IPS DF 6.9 (cell line): ENCODE results near the gene BMPER.

Experiments
- DNase-seq: peaks from one replicate; pipeline ENCODE4 v3.0.0-alpha.2; 2013; ENCODE audit warnings: low read depth, low spot score
- H3K27ac ChIP-seq: one replicate; pipeline ENCODE4 v1.5.1; 2013; ENCODE audit warnings: low read length, control low read depth
- H3K27me3 ChIP-seq: 2 replicates; pipeline ENCODE4 v1.6.1; 2013; ENCODE audit warnings: mild to moderate bottlenecking, low read length; ENCODE audit not compliant: control insufficient read depth, insufficient read depth
- H3K36me3 ChIP-seq: 2 replicates; pipeline ENCODE4 v1.6.1; 2013; ENCODE audit warnings: low read length; ENCODE audit not compliant: control insufficient read depth, insufficient read depth
- H3K4me1 ChIP-seq: 2 replicates; pipeline ENCODE4 v1.6.1; 2013; ENCODE audit warnings: low read length; ENCODE audit not compliant: control insufficient read depth, insufficient read depth
- H3K4me3 ChIP-seq: 2 replicates; pipeline ENCODE4 v1.5.1; 2013; ENCODE audit warnings: mild to moderate bottlenecking, low read length
- H3K9me3 ChIP-seq: 2 replicates; pipeline ENCODE4 v1.6.1; 2013; ENCODE audit warnings: low read length, inconsistent platforms; ENCODE audit not compliant: control insufficient read depth, insufficient read depth
- WGBS: extraction: QIAGEN DNeasy Blood & Tissue Kit; methylation state at CpG from one replicate; pipeline ENCODE4 v1.1.7; 2013; ENCODE audit warnings: mixed read lengths, missing lambda C conversion rate; ENCODE audit not compliant: insufficient read length, insufficient coverage; 5-methylcytosine and 5-hydroxymethylcytosine counted together

The BMPER gene

DNA sequence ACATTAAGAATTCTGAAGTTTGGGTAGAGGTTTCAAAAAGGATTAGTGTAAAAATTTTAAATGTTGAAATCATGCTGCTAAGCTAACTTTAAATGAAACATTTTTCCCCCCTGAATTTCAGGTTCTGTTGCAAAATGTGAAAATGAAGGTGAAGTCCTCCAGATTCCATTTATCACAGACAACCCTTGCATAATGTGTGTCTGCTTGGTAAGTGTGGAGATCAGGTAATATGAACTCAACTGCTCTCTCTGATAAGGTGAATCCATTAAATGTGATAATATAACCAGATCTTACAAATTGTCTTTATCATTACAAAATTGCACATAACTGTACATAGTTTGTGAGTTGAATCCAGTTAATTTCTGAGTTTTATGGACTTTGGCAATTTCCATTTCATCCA is 1.4 kb downstream of the BMPER start:
- Histone ChIP-seq H3K36me3 (no peaks in the 10 kb centered on the region; the same call in 1 of the 2 replicates), H3K4me1 (0 out of 2 replicates have a peak, but pooled peaks cover 1% of the 10 kb centered on the region), H3K4me3 (no peak overlapping the region), H3K9me3 (no peaks in the 10 kb centered on the region), H3K27ac (no peak overlapping the region), H3K27me3 (peaks cover 16% of the 10 kb centered on the region)
- no peak for DNase-seq

DNA sequence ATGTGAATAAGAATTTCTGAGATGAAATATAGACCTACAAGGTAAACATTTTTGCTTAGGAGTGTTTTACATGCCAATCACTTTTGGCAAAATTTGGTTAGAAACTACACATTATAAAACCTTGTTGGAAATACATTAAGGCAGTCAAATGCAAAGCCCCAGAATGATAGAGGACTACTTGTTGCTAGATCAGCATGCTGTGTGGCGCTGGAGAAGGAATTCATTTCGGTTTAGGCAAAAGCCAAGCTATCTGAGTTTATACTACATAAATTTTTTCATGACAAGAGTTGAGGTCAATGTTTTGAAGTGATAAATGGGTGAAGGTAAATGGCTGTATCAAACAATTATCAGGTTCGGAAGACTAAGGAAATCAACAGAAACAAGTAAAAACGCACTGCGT is 2.3 kb downstream of the BMPER start:
- Histone ChIP-seq H3K4me3 (no peak overlapping the region), H3K9me3 (no peaks in the 10 kb centered on the region), H3K27ac (no peak overlapping the region), H3K36me3 (no peaks in the 10 kb centered on the region; the same call in 1 of the 2 replicates), H3K27me3 (peaks cover 16% of the 10 kb centered on the region), H3K4me1 (0 out of 2 replicates have a peak, but pooled peaks cover 1% of the 10 kb centered on the region)
- no peak for DNase-seq
- no CpG with 5 or more reads among the region's 5 CpGs for WGBS

DNA sequence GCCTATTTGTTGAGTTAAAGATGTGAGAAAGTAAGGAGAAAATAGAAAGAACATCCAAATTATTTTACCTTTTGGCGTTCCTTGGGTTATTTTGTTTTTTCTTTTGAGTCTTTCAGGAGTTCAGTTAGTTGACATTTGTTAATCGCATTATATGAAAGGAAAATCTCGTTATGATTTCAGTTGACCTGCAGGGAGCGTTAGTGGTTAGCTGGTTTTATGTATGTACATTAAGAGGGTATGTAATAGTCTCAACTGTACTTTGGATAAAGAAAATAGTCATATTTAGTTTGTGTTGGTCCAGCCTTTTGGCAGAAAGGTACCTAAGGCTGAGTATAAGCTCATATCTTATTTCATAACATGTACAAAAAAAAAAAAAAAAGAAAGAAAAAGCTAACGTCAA is 4.0 kb downstream of the BMPER start:
- no peak overlapping the region for H3K4me3 ChIP-seq
- H3K36me3 ChIP-seq = no peaks in the 10 kb centered on the region; the same call in 1 of the 2 replicates
- no peaks in the 10 kb centered on the region for H3K4me1 ChIP-seq
- WGBS = no CpG with 5 or more reads among the region's 5 CpGs
- no peaks in the 10 kb centered on the region for H3K9me3 ChIP-seq
- no peak overlapping the region for H3K27ac ChIP-seq
- DNase-seq = no peak
- peaks cover 4% of the 10 kb centered on the region; the same call in 1 of the 2 replicates for H3K27me3 ChIP-seq

DNA sequence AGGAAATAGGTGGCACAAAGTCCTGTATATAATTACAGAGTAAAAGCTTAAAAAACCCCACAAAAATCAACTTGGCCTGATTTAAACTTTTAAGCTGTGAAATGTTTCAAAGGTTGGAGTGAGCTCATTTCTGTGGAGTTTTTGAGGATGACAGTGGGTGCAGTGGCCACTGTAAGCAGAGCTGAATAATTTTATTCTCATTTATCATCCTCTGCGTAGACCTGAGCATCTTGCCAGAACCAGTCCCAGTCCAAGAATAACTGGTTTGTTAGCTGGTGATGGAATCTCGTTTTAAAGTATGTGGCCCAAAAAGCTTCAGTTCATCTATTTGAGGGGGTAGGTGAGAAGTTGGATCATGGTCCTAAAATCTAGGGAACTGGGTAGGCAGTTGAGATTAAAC is 4.4 kb downstream of the BMPER start:
- Histone ChIP-seq H3K27me3 (peaks cover 1% of the 10 kb centered on the region; the same call in 1 of the 2 replicates), H3K4me1 (no peaks in the 10 kb centered on the region), H3K36me3 (no peaks in the 10 kb centered on the region; the same call in 1 of the 2 replicates), H3K9me3 (no peaks in the 10 kb centered on the region), H3K27ac (no peak overlapping the region), H3K4me3 (no peak overlapping the region)
- WGBS = no CpG with 5 or more reads among the region's 2 CpGs
- DNase-seq = no peak

DNA sequence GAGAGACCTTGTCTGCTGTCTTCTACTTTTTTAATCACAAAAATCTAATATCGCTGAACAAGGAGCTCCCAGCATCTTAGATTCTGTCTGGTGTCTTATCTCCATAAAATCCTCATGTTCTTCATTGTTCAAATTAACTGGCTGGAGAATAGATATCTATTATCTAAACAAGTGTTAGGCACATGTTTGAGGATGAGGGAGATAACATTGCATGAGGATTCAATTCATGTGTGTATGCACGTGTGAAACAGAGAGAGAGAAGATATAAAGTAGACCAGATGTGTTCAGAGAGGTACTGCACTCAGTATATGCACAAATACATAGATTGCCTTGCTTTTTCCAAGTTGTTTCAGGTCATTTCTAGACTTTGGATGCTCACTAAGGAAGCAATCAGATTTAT is 5.4 kb downstream of the BMPER start:
- Histone ChIP-seq H3K36me3 (no peaks in the 10 kb centered on the region), H3K27ac (no peak overlapping the region), H3K9me3 (no peaks in the 10 kb centered on the region), H3K4me3 (no peak overlapping the region), H3K27me3 (peaks cover 1% of the 10 kb centered on the region; the same call in 1 of the 2 replicates), H3K4me1 (no peaks in the 10 kb centered on the region)
- no peak for DNase-seq
- no CpG with 5 or more reads among the region's 2 CpGs for WGBS

DNA sequence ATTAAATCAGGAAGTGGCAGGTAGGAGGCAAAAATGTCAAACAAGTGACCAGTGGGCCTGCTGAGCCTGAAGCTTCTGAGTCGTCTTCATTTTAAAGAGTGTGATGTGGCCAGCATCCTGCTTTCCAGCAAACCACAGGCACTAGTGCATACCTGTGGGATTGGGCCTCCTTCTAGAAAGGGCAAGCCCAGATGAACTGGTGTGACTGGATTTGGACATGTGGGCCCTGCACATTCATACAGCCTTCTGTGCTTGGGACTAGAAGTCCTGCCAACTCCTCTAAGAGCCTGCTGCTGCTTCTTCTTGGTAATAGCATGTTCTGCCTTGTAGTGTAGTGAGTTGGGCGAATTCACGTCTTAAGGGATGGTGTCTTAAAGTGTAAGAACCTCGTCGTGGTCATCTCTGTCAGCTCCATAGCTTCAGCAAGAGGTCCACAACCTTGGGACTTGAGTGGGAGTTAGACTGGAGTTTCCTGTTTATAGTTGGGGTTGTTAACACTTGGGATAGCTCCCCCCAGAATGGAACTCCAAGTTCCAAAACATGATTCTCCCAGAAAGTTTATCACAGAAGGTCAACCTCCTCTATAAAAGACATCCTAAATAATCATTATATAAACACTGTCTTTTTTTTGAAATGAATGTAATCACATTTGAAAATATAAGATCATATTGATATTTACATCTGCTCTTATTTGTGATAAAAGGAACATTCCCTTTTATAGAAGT is 11.2 kb downstream of the BMPER start:
- DNase-seq = no peak
- H3K27ac ChIP-seq = no peak overlapping the region
- H3K27me3 ChIP-seq = no peaks in the 10 kb centered on the region
- H3K36me3 ChIP-seq = no peaks in the 10 kb centered on the region
- H3K9me3 ChIP-seq = no peaks in the 10 kb centered on the region
- no peak overlapping the region for H3K4me3 ChIP-seq
- WGBS = no CpG with 5 or more reads among the region's 5 CpGs
- H3K4me1 ChIP-seq = peaks cover 1% of the 10 kb centered on the region; the same call in 1 of the 2 replicates

DNA sequence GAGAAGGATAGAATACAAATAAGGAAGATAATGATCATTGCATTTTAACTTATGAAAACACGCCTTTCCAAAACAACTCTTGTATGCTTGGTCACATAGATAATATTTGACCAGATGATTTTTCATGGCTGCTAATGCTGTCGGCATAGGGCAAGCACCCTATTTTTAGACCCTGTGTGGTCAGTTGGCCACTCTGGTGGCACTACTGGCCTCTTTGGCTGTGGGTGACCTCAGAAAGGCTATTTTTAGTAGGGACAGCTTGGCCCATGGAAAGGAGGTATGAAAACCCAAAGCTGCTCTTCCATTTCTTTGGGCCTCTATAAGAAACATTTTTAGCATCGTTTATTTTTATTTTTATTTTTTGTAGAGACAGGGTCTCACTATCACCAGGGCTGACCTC is 12.3 kb downstream of the BMPER start:
- no peak overlapping the region for H3K27ac ChIP-seq
- no peaks in the 10 kb centered on the region for H3K9me3 ChIP-seq
- H3K36me3 ChIP-seq = no peaks in the 10 kb centered on the region
- no CpG with 5 or more reads among the region's 3 CpGs for WGBS
- no peak for DNase-seq
- H3K4me3 ChIP-seq = no peak overlapping the region
- H3K4me1 ChIP-seq = peaks cover 1% of the 10 kb centered on the region; the same call in 1 of the 2 replicates
- no peaks in the 10 kb centered on the region for H3K27me3 ChIP-seq

DNA sequence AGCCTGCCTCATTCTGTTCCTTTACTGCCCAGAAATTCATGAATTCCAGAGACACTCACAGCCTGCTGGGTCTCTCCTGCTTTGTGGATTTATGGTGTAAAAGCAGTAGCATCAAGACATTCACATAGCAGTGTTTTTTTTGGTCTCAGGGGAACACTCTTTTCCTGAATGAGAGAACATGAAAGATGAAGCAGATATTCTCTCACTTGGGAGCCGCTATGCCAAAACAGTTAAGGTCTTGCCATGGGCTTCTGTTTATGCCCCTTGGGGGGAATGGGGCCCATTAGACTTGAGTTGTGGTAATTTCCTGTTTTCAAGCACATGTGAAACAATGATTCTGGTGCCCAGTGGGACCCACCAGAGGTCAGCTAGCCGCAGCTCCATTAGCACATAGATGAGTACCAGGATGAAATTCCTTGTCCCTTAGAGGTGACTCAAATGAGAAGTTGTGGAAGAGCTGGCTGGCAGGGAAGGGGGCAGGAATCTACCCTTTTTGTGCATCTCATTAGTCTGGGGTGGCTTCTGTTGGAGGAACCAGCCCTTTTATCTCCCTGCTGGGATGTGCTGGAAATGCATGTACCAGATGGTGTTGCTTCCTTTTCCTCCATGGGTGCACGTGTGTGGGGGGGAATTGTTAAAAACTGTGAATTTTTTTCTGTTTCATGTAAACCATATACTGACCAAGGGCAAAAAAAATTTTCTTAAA is 13.3 kb downstream of the BMPER start:
- DNase-seq = no peak
- Histone ChIP-seq H3K36me3 (no peaks in the 10 kb centered on the region), H3K27me3 (no peaks in the 10 kb centered on the region), H3K4me1 (peaks cover 1% of the 10 kb centered on the region; the same call in 1 of the 2 replicates), H3K4me3 (no peak overlapping the region), H3K27ac (no peak overlapping the region), H3K9me3 (no peaks in the 10 kb centered on the region)
- WGBS = no CpG with 5 or more reads among the region's 3 CpGs

DNA sequence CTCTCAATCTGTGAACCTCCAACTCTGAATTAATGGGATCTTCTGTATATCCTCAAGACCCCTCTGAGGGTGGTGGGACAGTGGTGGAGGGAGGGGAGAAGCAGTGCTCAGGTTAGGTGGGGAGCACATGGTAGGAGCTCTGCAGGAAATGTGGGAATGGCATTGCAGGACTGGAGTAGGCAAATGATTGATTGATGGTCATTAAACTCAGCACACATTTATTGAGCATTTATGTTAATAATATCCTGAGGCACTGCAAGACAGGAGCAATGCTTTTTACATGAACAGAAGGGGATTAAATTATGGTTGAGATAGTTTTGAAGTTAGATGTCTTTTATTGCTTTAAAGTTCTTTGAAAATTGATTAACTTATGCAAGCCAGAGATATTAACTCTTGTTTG is 14.1 kb downstream of the BMPER start:
- Histone ChIP-seq H3K27me3 (no peaks in the 10 kb centered on the region), H3K36me3 (no peaks in the 10 kb centered on the region), H3K4me3 (no peak overlapping the region), H3K27ac (no peak overlapping the region), H3K9me3 (no peaks in the 10 kb centered on the region), H3K4me1 (peaks cover 1% of the 10 kb centered on the region)
- DNase-seq = no peak

DNA sequence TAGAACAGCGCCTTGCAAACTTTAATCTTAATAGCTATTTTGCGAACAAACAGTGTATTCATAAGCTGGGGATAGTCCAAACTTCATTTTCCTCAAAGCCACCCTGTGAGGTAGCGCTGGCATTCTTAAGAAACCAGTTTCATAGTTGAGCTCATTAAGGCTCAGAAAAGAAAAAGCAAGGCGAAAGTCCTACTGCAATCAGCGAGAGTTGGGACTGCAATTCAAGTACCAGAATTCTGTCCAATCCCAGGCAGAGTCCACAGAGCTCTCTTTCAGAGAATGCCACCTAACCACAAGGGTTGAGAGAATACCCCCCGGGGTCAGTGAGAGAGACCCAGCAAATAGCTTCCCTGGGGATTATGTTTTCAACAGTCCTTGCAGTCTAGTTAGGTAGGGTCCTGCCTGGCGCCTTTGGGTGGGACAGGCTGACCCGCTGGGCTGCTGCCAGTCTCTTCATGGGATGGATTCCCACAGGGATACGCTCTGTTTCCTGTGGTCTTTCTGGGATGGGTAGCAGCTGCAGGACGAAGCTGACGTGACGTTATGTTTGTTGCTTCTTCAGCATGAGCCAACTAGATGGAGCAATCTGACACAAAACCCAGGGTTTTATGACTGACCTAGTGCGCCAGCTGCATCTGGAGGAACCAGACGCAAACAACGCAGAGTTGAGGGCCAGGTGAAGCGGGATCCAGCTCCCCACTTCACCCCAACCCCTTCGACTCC is 16.0 kb downstream of the BMPER start:
- H3K27ac ChIP-seq = no peak overlapping the region
- WGBS = no CpG with 5 or more reads among the region's 17 CpGs
- H3K4me1 ChIP-seq = peaks cover 1% of the 10 kb centered on the region
- no peak for DNase-seq
- no peaks in the 10 kb centered on the region for H3K9me3 ChIP-seq
- no peaks in the 10 kb centered on the region for H3K36me3 ChIP-seq
- H3K4me3 ChIP-seq = no peak overlapping the region
- no peaks in the 10 kb centered on the region for H3K27me3 ChIP-seq
